Stimulated activated CD8-positive, alpha-beta memory T cell treated with anti-CD3 and anti-CD28 coated beads, Interleukin-15, amount 100 ng/mL, for 4 hours (primary cell): ENCODE measurements around the gene PLA2G4A.
"Not testable (repeated sequence)": the region's sequence is repeated elsewhere in the genome, so short reads cannot be mapped to it uniquely, and the experiment has no call there.

Experiments
- DNase-seq, 2 donors: peaks; one replicate each; pipeline ENCODE4 v3.0.0-alpha.2; 2020; ENCODE audit warnings: low read depth in 2 of 2

Gene PLA2G4A

DNA sequence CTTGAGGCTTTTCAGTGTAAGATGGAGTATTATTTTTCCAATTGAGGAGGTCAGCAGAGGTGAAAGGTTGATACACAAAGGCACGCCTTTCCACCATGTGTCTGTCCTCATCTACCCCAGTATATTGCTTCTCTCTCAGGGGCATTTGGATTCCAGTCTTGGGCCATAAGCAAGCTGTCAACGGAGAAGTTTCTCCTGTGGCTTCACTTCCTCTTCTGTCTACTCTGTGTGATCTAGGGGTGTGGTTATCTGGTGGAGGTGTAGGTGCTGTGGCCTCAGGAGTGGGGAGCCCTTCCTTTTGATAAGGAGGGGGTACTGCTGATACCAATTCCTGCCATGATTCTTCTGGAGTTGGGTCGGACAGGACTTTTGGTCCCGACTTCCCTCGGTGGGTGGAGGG lies 92.6 kb downstream of the PLA2G4A start:
- not testable (repeated sequence) for DNase-seq

DNA sequence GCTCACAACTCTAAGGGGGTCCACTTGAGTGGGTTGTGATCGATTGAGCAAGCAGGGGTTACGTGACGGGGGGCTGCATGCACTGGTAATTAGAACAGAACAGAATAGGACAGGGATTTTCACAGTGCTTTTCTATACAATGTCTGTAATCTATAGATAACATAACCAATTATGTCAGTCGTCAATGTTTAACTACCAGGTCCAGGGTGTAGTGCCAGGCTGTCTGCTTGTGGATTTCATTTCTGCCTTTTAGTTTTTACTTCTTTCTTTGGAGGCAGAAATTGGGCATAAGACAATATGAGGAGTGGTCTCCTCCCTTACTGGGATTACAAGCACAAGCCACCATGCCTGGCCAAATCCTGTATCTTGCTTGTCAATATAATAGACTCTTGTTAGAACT lies 94.1 kb downstream of the PLA2G4A start:
- not testable (repeated sequence) for DNase-seq

DNA sequence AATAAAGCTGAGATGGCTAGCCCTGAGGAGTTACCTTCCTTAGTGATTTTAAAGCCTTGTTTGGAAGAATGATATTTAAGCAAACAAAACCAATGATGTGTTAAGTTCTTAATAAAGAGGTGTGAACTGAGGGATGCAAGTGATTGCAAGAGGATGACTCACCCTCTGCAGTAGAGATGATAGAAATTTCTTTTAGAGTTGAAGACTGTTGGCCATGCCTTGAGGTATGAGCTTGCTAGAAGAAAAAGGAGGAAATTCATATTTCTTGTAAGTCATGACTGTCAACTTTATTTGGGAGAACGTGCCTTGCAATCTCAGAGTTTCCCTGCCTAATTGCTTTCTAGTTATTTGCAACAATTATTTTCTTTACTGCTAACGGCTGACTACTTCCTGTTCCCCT lies 94.7 kb downstream of the PLA2G4A start:
- no peak for DNase-seq

DNA sequence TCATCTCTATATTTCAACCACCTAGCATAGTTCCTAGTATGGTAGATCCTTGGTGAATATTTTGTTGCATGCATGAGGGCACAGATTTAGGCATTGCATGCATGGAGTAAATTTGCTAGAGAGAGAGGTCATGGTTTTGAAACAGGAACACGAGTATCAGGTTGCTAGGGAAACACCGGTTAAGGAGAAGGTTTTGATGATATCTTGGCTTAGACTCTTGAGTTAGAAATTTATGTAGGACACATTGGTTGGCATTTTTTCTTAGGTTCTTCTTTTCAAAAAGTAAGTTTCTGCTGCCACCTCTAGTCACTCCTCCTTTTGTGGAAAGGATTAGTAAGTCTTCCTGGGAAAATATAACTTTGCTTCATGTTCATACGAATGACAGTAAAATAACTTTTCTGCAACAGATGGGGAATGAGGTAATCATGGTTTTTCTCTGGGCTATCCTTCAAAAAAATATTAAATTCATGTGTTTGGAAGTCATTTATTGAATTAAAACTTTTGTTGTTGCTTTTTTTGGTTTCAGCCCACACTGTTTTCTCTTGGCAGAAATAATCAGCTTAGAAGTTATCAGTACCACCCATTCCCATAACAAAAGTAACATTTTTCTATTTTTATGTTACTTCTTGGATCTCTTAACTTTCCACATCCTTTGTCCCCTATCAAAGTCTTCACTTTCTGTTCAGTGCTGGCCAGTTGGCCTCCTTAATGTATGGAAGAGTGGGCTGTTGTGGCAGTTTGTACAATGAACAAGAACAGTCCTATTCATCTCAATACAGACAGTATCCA lies 97.3 kb downstream of the PLA2G4A start:
- no peak for DNase-seq

DNA sequence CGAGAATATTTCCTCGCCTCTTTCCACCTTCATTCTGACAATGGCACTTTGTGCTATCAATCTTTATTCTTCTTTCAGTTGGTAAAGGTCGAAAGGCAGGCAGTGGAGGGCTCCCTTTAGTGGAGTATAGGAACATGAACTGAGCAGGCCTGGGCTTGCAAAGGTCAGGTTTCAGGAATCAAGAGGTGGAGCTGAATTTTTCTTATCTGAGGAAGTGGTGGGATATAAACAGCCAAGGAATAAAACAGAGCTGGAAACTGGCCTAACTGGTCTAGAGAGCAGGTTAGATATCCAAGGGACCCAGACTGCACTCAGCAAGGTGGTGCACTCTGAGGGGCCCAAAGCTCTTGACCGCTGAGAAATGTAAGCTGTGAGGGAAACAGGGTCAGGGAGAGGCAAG lies 99.1 kb downstream of the PLA2G4A start:
- DNase-seq, result no peak

DNA sequence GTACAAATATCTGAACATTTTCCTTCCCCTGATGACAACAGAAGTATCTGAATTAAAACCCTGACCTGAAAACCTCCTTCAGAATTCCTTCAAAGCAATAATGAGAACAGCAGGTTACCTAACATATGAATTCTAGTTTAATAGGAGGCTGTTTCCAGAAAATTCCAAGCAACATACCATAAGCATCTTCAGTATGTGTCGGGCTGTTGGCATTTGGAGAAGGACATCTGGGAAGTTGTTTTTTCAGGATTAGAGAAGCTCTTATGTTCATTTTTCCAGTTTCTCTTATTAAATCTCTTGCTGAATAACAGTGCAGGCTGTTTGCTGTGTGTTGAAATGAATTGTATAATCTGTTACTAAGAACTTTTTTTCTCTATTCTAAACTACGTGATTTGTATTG lies 101.5 kb downstream of the PLA2G4A start:
- no peak for DNase-seq

DNA sequence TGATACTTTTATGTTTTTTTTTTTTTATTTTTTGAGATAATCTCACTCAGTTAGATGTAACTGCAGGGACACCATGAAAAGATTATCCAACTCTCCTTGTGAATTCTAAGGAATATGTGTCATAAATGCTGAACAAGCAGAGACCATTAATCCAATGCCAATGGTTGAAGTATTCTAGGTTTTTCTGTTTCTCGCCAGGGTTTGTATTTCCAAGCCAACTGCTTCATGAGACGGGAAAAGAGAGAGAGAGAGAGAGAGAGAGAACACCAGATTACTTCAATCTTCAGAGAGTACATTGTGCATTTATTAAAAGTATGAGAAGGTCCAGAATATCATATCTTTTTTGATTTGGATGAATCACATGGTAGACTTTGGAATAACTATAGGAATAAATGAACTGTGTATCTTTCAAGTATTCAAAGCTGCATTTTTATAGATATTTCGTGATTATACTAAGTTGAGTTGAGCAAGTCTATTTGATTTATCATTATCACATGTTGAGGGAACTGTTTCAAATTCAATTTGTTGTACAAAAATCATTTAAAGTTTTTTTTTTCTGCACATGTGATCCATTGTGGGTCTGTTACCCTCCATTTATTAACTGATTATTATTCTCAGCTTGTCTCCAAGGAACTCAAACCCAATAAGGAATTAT lies 108.4 kb downstream of the PLA2G4A start:
- no peak for DNase-seq

DNA sequence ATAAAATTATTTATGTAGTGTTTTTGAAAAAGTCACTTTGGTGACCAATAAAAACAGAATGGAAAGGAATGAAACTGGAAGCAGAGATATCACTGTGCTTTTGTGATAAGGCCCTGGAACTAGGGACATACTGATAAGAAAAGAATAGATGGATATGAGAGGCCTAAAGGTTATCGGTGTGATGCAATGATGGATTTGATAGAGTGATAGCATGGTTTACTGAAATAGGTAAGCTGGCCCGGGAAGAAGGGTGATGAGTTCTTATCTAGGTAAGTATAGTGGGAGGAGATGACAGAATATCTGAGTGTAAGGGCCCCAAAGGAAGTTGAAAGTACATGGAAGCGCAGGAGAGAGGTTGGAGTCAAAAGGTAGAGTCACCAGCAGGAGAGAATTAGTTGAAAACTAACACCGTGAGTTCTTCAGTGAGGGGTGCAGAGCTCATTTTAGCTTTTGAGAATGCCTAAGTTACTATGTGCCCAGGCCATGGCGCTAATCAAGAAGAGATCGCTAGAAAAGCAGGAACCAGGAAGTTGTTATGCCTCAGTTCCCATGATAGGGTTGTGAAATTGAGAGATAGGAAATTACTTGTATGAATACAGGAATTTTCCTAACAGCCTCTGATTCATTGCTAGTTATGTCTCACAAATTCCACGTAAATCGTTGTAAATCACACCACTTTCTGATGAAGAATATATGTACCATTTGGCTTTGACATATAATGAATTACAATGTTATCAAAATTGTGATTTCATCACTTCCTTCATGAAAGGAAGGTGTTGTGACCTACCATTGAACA lies 115.3 kb downstream of the PLA2G4A start:
- DNase-seq, result no peak

DNA sequence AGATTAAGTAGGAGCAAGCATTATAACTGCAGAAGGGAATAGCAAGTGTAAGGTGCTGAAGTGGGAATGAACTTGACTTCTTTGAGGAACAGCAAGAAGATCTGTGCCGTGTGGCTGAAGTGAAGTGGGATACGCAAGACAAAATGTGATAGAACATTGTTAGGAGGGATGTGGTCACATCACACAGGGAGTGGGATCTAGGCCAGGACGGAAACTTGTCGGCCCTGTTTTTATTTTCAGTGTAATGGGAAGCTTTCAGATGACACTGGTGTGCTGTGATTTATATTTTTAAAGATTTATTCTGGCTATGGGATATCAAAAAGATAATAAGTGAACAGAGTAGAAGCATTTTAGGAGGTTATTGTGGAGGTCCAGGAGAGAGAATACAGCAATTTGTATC lies 116.4 kb downstream of the PLA2G4A start:
- DNase-seq, result no peak

DNA sequence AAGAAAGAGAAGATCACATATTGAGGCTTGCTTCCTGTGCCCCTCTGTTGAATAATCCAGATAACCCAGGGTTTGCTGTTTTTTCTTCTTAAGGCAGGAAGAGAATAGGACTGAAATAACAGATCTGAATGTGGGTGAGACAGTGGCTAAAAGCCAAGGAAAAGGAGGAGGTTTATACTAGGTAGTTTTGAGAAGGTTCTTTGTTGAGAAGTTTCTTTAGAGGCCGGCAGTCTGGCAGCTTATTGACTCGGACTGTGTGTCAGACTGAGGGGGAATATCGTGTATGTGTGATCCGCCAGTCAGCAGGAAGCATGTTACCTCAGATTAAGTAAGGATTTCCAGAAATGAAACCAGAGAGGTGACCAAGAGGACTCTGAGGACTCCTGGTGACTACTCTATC lies 119.8 kb downstream of the PLA2G4A start:
- no peak for DNase-seq

DNA sequence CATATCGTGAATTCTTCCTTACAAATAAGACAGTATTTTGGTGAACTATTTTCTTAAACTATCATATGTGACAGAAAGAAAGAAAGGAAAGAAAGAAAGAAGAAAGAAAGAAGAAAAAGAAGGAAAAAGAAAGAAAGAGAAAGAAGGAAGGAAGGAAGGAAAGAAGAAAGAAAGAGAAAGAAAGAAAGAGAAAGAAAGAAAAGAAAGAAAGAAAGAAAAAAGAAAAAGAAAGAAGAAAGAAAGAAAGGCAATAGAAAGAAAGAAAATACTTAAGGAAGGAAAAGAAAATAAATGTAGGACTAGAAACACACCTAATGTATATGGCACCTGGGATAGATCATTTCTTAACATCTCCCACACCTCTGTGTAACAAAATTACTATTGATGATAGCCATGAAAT lies 120.4 kb downstream of the PLA2G4A start:
- DNase-seq, result no peak

DNA sequence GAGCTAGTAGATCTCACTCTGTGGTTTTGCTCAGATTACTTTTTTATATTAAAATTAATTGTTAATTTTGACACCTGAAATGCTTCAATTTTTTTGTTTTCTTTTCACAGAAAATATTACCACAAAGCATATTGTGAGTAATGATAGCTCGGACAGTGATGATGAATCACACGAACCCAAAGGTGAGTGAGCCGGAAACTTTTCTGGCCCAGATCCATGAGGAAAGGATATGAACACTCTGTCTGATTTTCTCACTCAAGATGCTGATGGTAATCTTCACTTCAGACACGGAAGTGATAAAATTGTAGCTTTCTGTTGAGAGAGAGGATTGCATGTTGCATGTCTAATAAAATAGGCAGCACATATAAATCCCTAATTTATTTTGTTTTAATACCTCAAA lies 121.8 kb downstream of the PLA2G4A start:
- no peak for DNase-seq

DNA sequence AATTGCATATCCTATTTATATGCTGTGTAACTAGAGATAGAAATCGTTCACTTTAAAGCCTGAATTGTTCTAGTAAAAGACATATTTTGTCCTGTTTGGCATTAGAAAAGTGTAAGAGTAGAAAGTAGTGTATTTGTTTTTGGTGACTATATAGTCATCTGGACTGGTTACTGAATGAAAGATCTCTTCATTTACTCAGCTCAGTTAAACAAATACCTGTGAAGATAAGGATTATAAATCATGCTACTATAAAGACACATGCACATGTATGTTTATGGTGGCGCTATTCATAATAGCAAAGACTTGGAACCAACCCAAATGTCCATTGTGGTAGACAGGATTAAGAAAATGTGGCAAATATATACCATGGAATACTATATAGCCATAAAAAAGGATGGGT lies 125.1 kb downstream of the PLA2G4A start:
- no peak for DNase-seq

DNA sequence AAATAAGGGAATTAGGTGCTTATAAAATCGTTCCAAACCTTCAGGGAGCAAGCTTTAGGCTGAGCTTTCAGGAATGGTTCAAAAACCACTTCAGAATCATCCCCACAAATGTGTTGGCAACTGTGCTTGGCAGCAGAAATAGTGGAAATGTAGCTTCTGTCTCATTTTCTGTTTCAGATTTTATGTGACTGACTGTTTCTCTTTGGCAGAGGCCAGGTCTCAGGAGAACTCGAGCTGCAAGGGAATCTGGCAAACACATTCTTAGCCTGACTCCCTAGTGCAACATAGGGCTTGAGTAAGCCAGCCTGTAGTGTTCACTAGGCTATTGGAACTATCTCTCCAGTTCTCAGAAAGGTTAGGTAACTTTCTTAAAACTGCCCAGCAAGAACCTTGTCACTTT lies 128.6 kb downstream of the PLA2G4A start:
- DNase-seq, result no peak

DNA sequence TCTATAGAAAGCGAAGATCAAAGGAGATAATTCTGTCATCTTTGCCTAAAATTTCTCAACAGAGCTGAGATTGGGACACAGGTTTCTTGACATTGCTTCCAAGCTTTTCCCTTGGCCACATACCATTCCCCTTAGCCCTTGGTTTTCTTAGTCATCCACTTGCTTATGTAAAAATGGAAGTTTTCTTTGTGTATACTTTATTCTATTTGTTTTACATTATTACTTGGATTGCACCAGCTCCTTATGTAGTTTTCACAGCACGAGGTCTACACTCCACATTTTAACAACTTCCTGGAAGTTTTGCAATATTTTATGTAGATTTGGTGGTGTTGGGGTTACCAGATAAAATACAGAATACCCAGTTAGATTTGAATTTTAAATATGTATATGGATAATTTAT lies 129.8 kb downstream of the PLA2G4A start:
- no peak for DNase-seq

DNA sequence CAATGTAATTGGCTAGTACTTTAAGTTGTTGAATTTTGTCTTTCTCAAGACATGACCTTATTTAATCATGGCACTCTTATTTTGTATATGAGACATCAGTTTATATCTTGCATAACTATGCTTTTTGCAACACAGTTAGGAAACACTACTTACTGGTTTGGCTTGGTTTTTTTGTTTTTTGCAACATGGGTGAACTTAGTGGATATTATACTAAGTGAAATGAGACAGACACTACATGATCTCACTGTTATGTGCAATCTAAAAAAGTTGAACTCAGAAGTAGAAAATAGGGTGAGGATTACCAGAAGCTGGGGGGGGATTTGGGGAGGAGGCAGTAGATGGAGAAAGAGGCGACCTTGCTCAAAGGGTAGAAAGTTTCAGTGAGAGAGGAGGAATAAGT lies 132.1 kb downstream of the PLA2G4A start:
- no peak for DNase-seq

DNA sequence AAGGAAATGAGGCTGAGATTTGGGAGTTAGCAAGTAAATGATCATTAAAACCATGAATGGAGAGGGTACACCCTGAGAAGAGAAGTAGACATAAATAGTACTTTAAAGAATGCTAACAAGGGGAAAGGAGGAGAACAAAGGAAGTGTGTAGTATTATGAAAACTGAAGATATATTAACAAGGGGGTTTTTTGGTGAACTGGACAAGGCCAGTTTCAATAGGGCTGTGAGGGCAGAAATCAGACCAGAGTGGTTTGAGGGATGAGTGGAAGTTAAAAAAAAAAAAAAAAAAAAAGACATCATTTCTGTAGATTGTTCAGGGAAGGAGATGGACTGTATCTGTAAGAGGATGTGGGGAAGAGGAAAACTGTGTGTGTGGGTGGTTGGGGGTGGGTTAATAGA lies 137.1 kb downstream of the PLA2G4A start:
- no peak for DNase-seq

DNA sequence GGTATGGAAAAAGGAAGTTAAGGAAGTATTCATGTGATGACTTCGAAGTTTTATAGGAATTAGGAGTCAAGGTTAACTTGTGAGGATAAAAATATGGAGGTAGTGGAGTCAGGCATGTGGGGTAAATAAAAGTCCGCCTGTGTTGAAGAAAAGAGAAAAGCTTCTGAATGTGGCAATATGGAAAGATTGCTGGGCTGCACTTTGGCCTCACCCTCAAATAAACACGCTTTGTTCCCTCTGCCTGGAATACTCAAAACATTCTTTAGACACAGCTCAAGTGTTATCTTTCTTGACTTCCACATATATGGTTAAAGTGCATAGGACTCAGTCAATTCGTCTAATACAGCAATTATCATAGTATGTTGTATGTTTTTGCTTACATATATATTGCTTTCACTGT lies 137.7 kb downstream of the PLA2G4A start:
- no peak for DNase-seq

DNA sequence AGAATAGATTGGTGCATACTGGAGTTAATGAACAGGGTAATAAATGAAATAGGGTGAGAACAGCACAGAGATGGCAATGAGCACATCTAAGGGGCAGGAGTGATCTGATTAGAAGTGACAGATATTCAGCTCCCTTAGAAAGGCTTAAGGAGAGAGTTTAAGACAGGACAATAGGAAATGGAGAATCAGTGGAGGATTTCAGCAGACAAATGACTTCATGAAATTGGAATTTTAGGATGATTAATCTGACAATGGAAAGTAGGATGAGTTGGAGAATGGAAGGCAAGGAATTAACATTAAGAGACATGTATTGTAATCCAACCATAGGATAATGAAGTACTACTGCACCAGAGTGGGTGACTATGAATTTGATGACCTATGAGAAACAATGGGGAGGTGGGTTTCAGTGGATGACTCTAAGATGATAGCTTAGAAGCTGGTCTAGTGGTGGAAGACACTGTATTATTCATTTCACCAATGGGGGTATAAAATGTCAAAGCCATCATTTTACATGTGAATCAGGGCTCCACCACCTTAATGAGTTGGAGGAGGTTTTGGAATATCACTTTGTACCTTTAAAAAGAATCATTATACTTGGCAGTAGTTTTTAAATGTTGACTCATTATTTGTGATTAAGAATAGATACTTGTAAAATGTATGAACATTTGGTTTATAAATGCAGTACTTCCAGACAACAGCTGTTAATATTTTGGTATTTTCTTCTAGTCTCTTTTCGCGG lies 139.1 kb downstream of the PLA2G4A start:
- no peak for DNase-seq

DNA sequence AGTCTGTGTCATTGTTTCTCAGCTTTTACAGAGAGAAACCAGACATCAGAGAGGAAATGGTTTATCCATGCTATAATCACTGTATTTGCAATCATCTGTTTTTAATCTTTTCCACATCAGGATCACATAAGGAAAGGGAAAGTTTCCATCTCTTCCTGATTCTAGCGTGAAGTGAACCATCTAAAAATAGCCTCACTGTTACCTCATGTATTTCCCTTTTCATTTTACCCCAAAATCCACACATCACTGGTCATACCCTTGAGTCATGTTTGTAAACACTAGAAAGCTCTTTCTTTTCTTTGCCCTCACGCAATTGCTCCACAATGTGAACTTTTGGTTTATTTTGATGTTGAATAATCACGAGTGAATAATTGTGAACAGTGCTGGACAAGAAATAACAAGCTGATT lies 146.0 kb downstream of the PLA2G4A start:
- DNase-seq, result no peak

DNA sequence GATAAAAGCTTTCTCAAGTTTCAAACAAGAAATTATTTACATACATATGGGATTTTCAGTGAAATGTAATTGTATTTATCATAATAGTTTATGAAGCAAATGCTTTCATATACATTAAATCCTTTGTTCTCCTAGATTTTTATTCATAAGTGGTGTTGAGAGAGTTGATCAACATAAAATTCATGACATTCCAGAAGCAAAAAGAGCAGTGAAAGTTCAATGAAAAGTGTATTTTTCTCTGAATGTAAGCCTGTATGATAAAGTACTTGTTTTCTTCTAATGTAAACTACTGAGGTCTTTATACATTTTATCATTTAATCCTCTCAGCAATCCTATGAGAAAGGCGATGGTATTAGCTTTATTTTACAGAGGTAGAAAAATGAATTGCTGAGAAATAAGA lies 146.5 kb downstream of the PLA2G4A start:
- DNase-seq, result no peak

DNA sequence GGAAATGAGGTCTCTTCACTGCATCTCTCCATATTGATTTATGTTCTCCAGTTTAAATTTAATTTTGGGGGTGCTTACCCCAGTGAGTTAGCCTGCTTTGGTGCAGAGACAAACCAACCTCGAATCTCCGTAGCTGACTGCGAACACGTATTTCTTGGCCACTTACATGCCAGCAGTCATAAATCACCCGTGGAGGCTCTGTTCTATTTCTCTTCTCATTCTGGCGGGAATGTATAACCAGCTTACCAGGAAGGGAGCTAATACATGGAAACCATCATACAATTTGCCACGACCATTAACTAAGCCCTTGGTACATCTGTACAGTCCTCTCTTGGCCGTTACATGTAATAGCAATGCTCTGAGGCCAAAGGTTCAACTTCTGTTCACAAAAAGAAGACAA lies 148.0 kb downstream of the PLA2G4A start:
- DNase-seq, result no peak
